ENCODE results near the gene BMP2K. TPM values are rescaled to one million over a fixed set of nuclear protein-coding genes. Genes with fewer than 3 reads are reported as not detected.

The BMP2K gene
- total RNA-seq, 6 experiments from 2014 or later = 32.3 to 53.5 (median 43.0) TPM

DNA sequence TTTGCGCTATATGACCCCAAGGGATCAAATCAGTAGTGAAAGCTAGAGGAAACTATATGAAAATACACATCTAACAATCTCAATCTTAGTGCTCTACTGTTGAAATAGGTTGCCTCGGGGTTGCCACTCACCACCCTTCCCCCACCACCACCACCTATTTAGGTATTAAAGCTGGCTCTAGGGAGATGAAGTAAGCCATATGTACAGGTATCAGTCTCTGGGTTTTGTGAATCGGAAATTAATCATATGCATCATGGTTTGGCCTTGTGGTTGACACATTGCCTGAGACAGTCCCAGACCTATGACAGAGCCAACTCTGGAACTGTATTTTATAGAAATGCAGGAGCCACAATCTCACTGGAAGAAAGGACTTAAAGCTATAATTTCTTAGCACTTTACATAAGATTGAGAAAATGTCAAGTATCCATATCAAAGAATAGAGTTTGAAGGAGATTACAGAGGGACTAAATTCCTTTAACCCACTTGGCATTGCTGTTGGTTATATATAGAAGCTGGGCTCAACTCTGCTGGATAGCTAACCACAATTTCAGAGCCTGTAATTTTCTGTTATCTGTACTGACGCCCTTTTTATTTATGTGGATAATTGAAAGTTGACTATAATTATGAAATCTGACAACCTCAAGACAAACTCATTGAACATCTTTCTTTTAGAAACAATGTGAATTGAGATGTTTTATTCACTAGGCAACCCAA, 26.7 kb upstream of the BMP2K start:
- Mint-ChIP-seq H3K27ac (no peak overlapping the region), H3K4me3 (no peak overlapping the region), H3K27me3 (ENCODE audit: insufficient read depth) (peaks cover 2% of the 10 kb centered on the region; the same call in 1 of the 2 replicates), H3K9me3 (no peaks in the 10 kb centered on the region), H3K4me1 (ENCODE audit: low read depth) (peaks cover 36% of the 10 kb centered on the region), H3K36me3 (ENCODE audit: low read depth) (no peaks in the 10 kb centered on the region)
- TF ChIP-seq, protein P1, sequence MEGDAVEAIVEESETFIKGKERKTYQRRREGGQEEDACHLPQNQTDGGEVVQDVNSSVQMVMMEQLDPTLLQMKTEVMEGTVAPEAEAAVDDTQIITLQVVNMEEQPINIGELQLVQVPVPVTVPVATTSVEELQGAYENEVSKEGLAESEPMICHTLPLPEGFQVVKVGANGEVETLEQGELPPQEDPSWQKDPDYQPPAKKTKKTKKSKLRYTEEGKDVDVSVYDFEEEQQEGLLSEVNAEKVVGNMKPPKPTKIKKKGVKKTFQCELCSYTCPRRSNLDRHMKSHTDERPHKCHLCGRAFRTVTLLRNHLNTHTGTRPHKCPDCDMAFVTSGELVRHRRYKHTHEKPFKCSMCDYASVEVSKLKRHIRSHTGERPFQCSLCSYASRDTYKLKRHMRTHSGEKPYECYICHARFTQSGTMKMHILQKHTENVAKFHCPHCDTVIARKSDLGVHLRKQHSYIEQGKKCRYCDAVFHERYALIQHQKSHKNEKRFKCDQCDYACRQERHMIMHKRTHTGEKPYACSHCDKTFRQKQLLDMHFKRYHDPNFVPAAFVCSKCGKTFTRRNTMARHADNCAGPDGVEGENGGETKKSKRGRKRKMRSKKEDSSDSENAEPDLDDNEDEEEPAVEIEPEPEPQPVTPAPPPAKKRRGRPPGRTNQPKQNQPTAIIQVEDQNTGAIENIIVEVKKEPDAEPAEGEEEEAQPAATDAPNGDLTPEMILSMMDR (IDR thresholded peaks at IDR 0.05) = no peak
- DNase-seq = no peak

DNA sequence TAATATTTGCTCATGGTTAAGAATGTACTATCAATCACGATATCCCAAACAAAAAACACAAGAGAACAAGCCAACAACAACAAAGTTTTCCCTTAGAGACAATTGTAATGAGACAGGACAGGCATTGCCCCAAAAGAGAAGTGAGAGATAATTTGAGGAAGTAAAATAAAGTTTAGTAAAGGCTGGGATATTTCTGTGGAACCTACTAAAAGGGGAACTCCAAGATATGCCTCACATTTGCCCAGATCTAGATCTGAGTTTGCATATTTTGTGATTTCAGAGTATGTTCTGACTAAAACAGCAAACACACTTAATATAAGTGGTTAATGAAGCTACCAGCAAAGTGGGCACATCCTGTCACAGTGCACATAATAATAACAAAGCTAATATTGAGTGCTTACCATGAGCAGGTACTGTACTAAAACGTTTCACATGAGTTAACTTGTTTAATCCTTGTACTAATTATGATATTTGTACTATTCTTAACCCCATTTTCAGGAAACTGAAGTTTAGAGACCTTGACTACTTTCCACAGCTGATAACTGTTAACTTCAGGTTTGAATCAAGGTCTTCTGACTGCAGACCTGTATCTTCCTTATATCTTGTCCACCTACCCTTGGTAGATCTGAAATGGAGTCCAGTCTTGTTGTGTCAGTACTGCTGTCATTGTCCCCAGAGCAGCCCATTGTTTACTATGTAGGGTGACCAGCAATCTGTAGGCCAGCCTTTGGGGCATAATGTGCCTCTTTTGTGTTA, 26.0 kb upstream of the BMP2K start:
- DNase-seq = no peak
- Mint-ChIP-seq H3K36me3 (ENCODE audit: low read depth) (no peaks in the 10 kb centered on the region), H3K4me3 (no peak overlapping the region), H3K27ac (no peak overlapping the region), H3K9me3 (no peaks in the 10 kb centered on the region), H3K4me1 (ENCODE audit: low read depth) (peaks cover 36% of the 10 kb centered on the region), H3K27me3 (ENCODE audit: insufficient read depth) (peaks cover 2% of the 10 kb centered on the region; the same call in 1 of the 2 replicates)
- TF ChIP-seq, protein P1 (IDR thresholded peaks at IDR 0.05) = no peak

DNA sequence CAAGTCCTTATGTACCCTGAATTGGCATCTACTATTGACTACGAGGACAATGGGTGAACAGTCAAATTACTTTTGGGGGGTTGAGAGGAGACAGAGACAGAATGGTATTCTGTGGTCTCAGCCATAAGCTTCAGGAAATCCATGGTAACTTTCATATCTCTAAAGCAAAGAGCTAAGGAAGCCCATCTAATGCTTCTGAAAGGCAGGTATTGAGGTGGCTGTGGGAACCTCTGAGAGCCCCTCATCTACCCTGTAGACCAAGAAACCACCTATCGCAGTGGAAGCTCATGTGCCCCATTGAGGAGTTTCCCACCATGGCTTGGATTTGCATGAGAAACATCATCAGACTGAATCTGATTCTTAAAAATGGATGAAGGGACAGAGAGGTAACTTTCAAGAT, 23.1 kb upstream of the BMP2K start:
- no peaks in the 10 kb centered on the region for H3K36me3 Mint-ChIP-seq (ENCODE audit: low read depth)
- no peaks in the 10 kb centered on the region for H3K9me3 Mint-ChIP-seq
- peaks cover 21% of the 10 kb centered on the region for H3K4me1 Mint-ChIP-seq (ENCODE audit: low read depth)
- H3K4me3 Mint-ChIP-seq = no peak overlapping the region
- H3K27ac Mint-ChIP-seq = no peak overlapping the region
- 0 out of 2 replicates have a peak, but pooled peaks cover 2% of the 10 kb centered on the region for H3K27me3 Mint-ChIP-seq (ENCODE audit: insufficient read depth)
- no peak for DNase-seq
- TF ChIP-seq, protein P1 (IDR thresholded peaks at IDR 0.05) = no peak

GRCh38 chr4:78754872-78755271, 21.3 kb upstream of the BMP2K start:
- Mint-ChIP-seq H3K36me3 (ENCODE audit: low read depth) (no peaks in the 10 kb centered on the region), H3K9me3 (no peaks in the 10 kb centered on the region), H3K4me1 (ENCODE audit: low read depth) (peaks cover 3% of the 10 kb centered on the region; the same call in 1 of the 2 replicates), H3K27ac (no peak overlapping the region), H3K4me3 (no peak overlapping the region), H3K27me3 (ENCODE audit: insufficient read depth) (0 out of 2 replicates have a peak, but pooled peaks cover 2% of the 10 kb centered on the region)
- TF ChIP-seq, protein P1 (IDR thresholded peaks at IDR 0.05) = no peak
- no peak for DNase-seq

- Mint-ChIP-seq H3K27ac (no peak overlapping the region), H3K9me3 (no peaks in the 10 kb centered on the region), H3K4me3 (no peak overlapping the region), H3K27me3 (ENCODE audit: insufficient read depth) (0 out of 2 replicates have a peak, but pooled peaks cover 2% of the 10 kb centered on the region), H3K4me1 (ENCODE audit: low read depth) (no peaks in the 10 kb centered on the region), H3K36me3 (ENCODE audit: low read depth) (no peaks in the 10 kb centered on the region)
- TF ChIP-seq, protein P1 (IDR thresholded peaks at IDR 0.05) = no peak
- no peak for DNase-seq
Measured at GRCh38 chr4:78756137-78756536, 20.0 kb upstream of the BMP2K start.

All from HFFc6 (cell line).